Epithelial cell of esophagus (primary cell): ENCODE data around the gene IMPDH1.

Experiments used
- DNase-seq: peaks from one replicate; pipeline ENCODE4 v3.0.0; 2010; ENCODE audit warnings: low read depth
- H3K4me3 ChIP-seq: 2 replicates; pipeline ENCODE4 v1.5.1; 2011; ENCODE audit warnings: mild to moderate bottlenecking, low read length, control low read depth
- CTCF ChIP-seq: IDR thresholded peaks from 2 replicates; pipeline ENCODE4 v1.5.1; 2011; ENCODE audit warnings: low read depth, mild to moderate bottlenecking, low read length, control low read depth, inconsistent platforms; ENCODE audit not compliant: insufficient read depth; ENCODE audit errors: missing control alignments

The IMPDH1 gene

DNA sequence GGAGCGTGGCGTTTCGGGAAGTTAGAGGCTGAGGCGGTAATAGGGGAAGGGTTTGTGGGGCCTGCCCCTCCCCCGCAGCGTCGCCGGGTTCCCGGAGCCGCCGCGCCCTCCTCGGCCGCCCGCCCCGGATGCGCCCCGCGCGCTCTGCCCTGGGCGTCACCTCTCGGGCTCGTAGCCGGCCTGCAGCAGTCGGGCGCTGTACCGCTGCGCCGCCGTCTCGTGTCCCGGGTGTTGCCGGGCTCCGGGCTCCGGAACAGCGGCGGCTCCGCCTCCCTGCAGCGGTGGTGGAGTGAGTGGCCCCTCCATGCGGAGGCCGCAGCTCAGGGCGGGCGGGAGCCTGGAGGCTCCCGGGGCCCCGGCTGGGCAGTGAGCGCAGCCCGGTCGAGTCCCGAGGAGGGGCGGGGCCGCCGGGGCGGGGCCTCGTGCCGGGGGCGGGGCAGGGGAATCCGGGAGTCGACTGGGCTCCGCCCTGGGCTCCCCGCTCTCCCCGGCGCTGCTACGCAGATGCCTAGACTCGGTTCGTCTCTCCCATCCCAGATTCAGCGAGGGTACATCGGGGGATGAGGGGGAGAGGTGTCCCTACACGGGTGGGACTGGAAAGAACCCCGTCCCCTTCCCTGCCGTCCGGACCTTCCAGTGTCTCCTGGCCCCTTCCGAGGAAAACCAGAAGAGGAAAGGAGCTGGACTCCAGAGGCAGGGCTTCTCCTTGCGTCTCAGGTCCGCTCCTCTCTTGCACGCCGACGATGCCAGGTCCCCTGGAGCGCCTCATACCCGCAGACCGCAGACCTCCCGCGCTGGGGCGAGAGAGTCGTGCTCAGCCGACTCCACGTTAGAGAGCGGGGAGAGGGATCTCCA lies at the start of gene IMPDH1:
Gene IMPDH1 (minus strand): TSS at position 387 of the 855 bp plus-strand sequence. CDS start 81 bp downstream, at position 306.
- TF ChIP-seq CTCF: no peak
- DNase-seq: peak; percentile 78

DNA sequence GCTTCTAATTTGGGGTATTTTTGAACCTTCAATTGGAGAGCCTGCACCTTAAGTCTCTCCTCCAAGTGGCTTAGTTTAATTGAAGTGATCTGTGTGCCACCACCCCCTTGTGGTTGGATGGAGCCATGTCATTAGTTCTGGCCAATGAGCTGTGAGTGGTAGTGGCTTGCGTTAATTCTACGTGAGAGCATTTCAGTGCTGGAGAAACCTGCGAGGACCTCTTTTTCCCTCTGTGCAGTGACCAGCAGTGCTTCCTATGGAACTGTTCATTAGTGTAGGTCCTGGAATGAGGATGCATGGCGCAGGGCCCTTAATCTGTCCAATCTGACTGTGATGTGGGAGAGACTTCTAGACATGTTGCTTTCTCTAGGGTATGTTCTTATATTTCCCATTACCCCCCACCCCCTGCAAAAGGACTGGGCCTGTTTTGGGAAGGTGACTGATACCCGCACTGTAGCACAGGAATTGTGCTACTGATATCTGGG lies 49.7 kb upstream of the IMPDH1 start:
- TF ChIP-seq CTCF: peak; percentile 79
- H3K4me3 ChIP-seq: no peak overlapping the region
- DNase-seq: peak; percentile 76

More for the DNA sequence above, at the start of gene IMPDH1:
- H3K4me3 ChIP-seq: peak within 1 kb of the TSS; percentile 72

GRCh38 chr7:128458956-128459355 lies 49.2 kb upstream of the IMPDH1 start:
- DNase-seq: no peak
- TF ChIP-seq CTCF: no peak

DNA sequence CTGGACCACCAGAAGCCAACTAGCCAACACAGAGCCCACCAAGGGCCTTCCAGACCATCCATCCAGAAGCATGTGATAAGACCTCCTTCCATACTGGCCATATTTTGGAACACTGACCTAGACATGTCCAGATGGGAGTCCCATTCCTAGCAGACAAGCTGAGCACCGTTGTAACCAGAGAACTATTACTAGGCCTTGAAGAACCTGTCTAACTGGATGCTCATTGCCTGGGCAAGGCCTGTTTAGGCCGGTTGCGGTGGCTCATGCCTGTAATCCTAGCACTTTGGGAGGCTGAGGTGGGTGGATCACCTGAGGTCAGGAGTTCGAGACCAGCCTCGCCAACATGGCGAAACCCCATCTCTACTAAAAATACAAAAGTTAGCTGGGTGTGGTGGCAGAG lies 47.6 kb upstream of the IMPDH1 start:
- DNase-seq: peak; percentile 93
- H3K4me3 ChIP-seq: peak overlapping the region; percentile 84

More at GRCh38 chr7:128458956-128459355, 49.2 kb upstream of the IMPDH1 start:
- H3K4me3 ChIP-seq: no peak overlapping the region

GRCh38 chr7:128456255-128456725 lies 46.5 kb upstream of the IMPDH1 start:
- peak; percentile 21 for DNase-seq

DNA sequence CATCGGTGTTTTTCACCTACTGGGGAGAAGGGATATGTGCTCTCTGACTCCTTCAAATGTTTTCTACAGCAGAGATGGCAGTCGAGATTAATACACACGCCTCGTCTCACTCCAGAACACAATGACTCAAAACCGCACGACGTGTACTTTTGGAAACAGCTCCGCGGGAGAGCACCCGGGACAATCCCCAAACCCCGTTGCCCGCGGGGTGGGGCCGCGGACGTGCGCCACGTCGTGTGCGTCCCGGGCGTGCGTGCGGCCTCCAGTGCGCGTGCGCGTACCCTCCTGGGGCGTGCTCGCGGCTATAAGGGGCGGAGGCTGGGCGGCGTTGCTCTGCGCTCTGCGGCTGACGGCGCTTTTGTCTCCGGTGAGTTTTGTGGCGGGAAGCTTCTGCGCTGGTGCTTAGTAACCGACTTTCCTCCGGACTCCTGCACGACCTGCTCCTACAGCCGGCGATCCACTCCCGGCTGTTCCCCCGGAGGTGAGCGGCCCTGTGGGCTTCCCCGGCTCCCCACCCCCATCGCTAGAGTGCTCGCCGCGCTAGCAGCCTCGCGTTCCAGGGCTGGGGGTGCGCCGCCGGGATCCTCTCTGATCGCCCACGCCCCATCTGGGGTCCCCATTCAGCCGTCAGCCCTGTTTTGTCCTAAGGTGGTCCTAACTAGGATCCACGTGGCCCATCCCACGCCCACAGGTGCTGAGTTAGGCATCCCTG lies 45.9 kb upstream of the IMPDH1 start, which contains the start of gene HILPDA:
Gene HILPDA (plus strand): TSS at position 336 of the 712 bp plus-strand sequence. CDS start 1,391 bp downstream, outside the sequence.
- peak within 1 kb of the TSS; percentile 84 for H3K4me3 ChIP-seq
- DNase-seq: peak; percentile 95
- TF ChIP-seq CTCF: no peak

More at GRCh38 chr7:128456255-128456725, 46.5 kb upstream of the IMPDH1 start:
- TF ChIP-seq CTCF: no peak
- peak overlapping the region; percentile 84 for H3K4me3 ChIP-seq

- no peak for TF ChIP-seq CTCF
- H3K4me3 ChIP-seq: peak overlapping the region; percentile 84
- no peak for DNase-seq
Measured at GRCh38 chr7:128454808-128455542, 45.2 kb upstream of the IMPDH1 start.
